Measurements from ENCODE around the gene SURF2.
"Not testable (repeated sequence)": the region's sequence is repeated elsewhere in the genome, so short reads cannot be mapped to it uniquely, and the experiment has no call there.

GRCh38 chr9:133334888-133335287, 21.5 kb upstream of the SURF2 start:
- TF ChIP-seq EZH2 (IDR thresholded peaks at IDR 0.05); POLR2AphosphoS5 (IDR thresholded peaks at IDR 0.05; ENCODE audit: borderline replicate concordance, low read depth, low read length); FOXP2 (optimal IDR thresholded peaks at IDR 0.05; ENCODE audit: control extremely low read depth, extremely low read length, insufficient read depth): not testable (repeated sequence)
